K562 (cell line): ENCODE results near the gene ABCA1. TPM values are rescaled to one million over a fixed set of nuclear protein-coding genes. Genes with fewer than 3 reads are reported as not detected.

Experiments
- ATAC-seq: fragments of 200-7000 bp; cut with Tn5 transposase; 3 replicates; pipeline ENCODE4 v1.9.1; 2020; ENCODE audit warnings: moderate library complexity
- BruUV-seq: library from RNA; stranded (reverse); fragments of 400-500 nt; replicated peaks from 2 replicates; lab custom pipeline; 2021; lab: Mats Ljungman, UMichigan
- CTCF ChIA-PET: fragments of 300-600 bp; formaldehyde crosslinking; extraction: SDS; loops from one replicate; lab custom pipeline; 2021; ENCODE audit warnings: low intra/inter-chr PET ratio; lab: Yijun Ruan, JAX
- POLR2A ChIA-PET: fragments of 300-600, 350-650 bp; sonication (Branson Sonifier 250); formaldehyde crosslinking; extraction: SDS; loops from one replicate; lab custom pipeline; 2021; ENCODE audit warnings: antibody characterized with exemption, inconsistent platforms; lab: Yijun Ruan, JAX
- DNase-seq, 4 experiments: peaks; one replicate each; pipeline versions ENCODE4 v3.0.0 to v3.0.0-alpha.2; 2011 to 2018; ENCODE audit warnings: low spot score in 3 of 4, mixed read lengths in 3 of 4; ENCODE audit errors: extremely low read depth in 1 of 4
- FAIRE-seq: peaks from 2 replicates; lab custom pipeline; 2011; peaks lifted over from hg19 to GRCh38; lab: Jason Lieb, UNC
- H2AFZ ChIP-seq: 2 replicates; pipeline ENCODE4 v1.6.0; 2011; ENCODE audit warnings: low read depth, low read length, control low read depth, inconsistent platforms
- H3K27ac ChIP-seq: fragments of 200-600 bp; 3 replicates; pipeline ENCODE4 v1.8.0; 2011; ENCODE audit warnings: low read depth, mild to moderate bottlenecking, control low read depth, inconsistent platforms, low read length, moderate library complexity, mixed read lengths; ENCODE audit errors: extremely low read depth
- H3K27me3 ChIP-seq, 2 experiments: fragments of 300-600 bp in 1 of 2; 2 replicates in 1 of 2; 3 replicates in 1 of 2; pipeline versions ENCODE4 v1.6.0 to v1.8.0; 2011; ENCODE audit warnings: inconsistent platforms in 2 of 2, low read length in 2 of 2, mild to moderate bottlenecking in 1 of 2, mixed read lengths in 1 of 2, moderate library complexity in 1 of 2; ENCODE audit not compliant: control insufficient read depth in 2 of 2, insufficient read depth in 2 of 2
- H3K36me3 ChIP-seq: fragments of 300-600 bp; 3 replicates; pipeline ENCODE4 v1.8.0; 2011; ENCODE audit warnings: mild to moderate bottlenecking, low read length, inconsistent platforms; ENCODE audit not compliant: control insufficient read depth, insufficient read depth
- H3K4me1 ChIP-seq, 2 experiments: fragments of 200-600 bp in 1 of 2; replicated peaks in 1 of 2; 2 replicates in 1 of 2; 3 replicates in 1 of 2; pipeline versions ENCODE4 v1.5.1 to v1.8.0; 2011; ENCODE audit warnings: inconsistent platforms in 2 of 2, low read length in 2 of 2, mild to moderate bottlenecking in 1 of 2, mixed read lengths in 1 of 2, moderate library complexity in 1 of 2; ENCODE audit not compliant: control insufficient read depth in 2 of 2, insufficient read depth in 2 of 2
- H3K4me2 ChIP-seq: 2 replicates; pipeline ENCODE4 v1.6.1; 2011; ENCODE audit warnings: low read length, control low read depth, inconsistent platforms, mixed read lengths; ENCODE audit not compliant: insufficient read depth
- H3K4me3 ChIP-seq: fragments of 200-600 bp; sonication (generic), shearing (Covaris generic); 2 replicates; pipeline ENCODE4 v1.5.1; 2016; ENCODE audit warnings: control low read depth, inconsistent platforms
- H3K79me2 ChIP-seq: fragments of 200-600 bp; 3 replicates; pipeline ENCODE4 v1.8.0; 2011; ENCODE audit warnings: low read length, inconsistent platforms; ENCODE audit not compliant: control insufficient read depth, insufficient read depth
- H3K9ac ChIP-seq, 2 experiments: 2 replicates each; pipeline versions ENCODE4 v1.6.0 to v1.6.1; 2011; ENCODE audit warnings: low read depth in 2 of 2, low read length in 2 of 2, control low read depth in 1 of 2, inconsistent platforms in 1 of 2, mild to moderate bottlenecking in 1 of 2, mixed read lengths in 1 of 2; ENCODE audit not compliant: insufficient read depth in 1 of 2
- H3K9me1 ChIP-seq: one replicate; pipeline ENCODE4 v1.6.0; 2011; ENCODE audit warnings: inconsistent platforms, mild to moderate bottlenecking, low read length, moderate library complexity; ENCODE audit not compliant: control insufficient read depth, insufficient read depth
- H3K9me3 ChIP-seq: replicated peaks from 2 replicates; pipeline ENCODE4 v1.5.1; 2011; ENCODE audit warnings: low read depth, low read length, inconsistent platforms; ENCODE audit not compliant: control insufficient read depth, insufficient read depth
- H4K20me1 ChIP-seq: replicated peaks from 2 replicates; pipeline ENCODE4 v1.6.1; 2011; ENCODE audit warnings: low read length, inconsistent platforms, mixed read lengths; ENCODE audit not compliant: control insufficient read depth, insufficient read depth
- CHCHD3 ChIP-seq: fragments of 250-450 bp; sonication (Bioruptor Pico); IDR thresholded peaks from 2 replicates; pipeline ENCODE4 v2.1.2; 2022; ENCODE audit warnings: mild to moderate bottlenecking
- DNMT1 ChIP-seq: fragments of 450-650 bp; IDR thresholded peaks from 2 replicates; pipeline ENCODE4 v1.6.1; 2016; ENCODE audit warnings: antibody characterized with exemption, mild to moderate bottlenecking
- ELF4 ChIP-seq: fragments of 450-650 bp; formaldehyde crosslinking; IDR thresholded peaks from 2 replicates; pipeline ENCODE4 v1.4.0; 2022; ENCODE audit warnings: missing genetic modification characterization
- ETV5 ChIP-seq: sonication (generic); formaldehyde crosslinking; IDR thresholded peaks from 2 replicates; pipeline ENCODE4 v1.4.0; 2020; ENCODE audit warnings: low read depth, mild to moderate bottlenecking, missing genetic modification reagents
- GTF2B ChIP-seq: IDR thresholded peaks from 2 replicates; pipeline ENCODE4 v1.6.1; 2011; ENCODE audit not compliant: insufficient read length; ENCODE audit errors: extremely low read depth
- HDAC6 ChIP-seq: IDR thresholded peaks from 2 replicates; pipeline ENCODE4 v1.6.1; 2012; ENCODE audit warnings: low read depth, mild to moderate bottlenecking, control low read depth, inconsistent platforms, low read length, moderate library complexity
- HES1 ChIP-seq: fragments of 450-650 bp; IDR thresholded peaks from 2 replicates; pipeline ENCODE4 v1.6.1; 2016; ENCODE audit warnings: low read depth, mild to moderate bottlenecking, moderate library complexity
- HSF4 ChIP-seq: fragments of 250-450 bp; sonication (Bioruptor Pico); IDR thresholded peaks from 2 replicates; pipeline ENCODE4 v2.1.2; 2022; ENCODE audit warnings: mild to moderate bottlenecking, moderate library complexity, borderline replicate concordance
- MAFF ChIP-seq: IDR thresholded peaks from 2 replicates; pipeline ENCODE4 v1.6.1; 2012; ENCODE audit warnings: low read length, improper control_type of control experiment
- MCM5 ChIP-seq: fragments of 450-650 bp; IDR thresholded peaks from 2 replicates; pipeline ENCODE4 v1.6.1; 2016; ENCODE audit warnings: low read depth
- MLLT1 ChIP-seq, 2 experiments: fragments of 450-650 bp; IDR thresholded peaks; 2 replicates each; pipeline ENCODE4 v1.6.1; 2016
- PATZ1 ChIP-seq: fragments of 250-450 bp; sonication (Bioruptor Pico); IDR thresholded peaks from 2 replicates; pipeline ENCODE4 v1.5.0; 2020; ENCODE audit warnings: mild to moderate bottlenecking, borderline replicate concordance
- RBM15 ChIP-seq: fragments of 200-400 bp; formaldehyde crosslinking; IDR thresholded peaks from 2 replicates; pipeline ENCODE4 v1.6.1; 2018; ENCODE audit warnings: mild to moderate bottlenecking, low read length, moderate library complexity; ENCODE audit not compliant: insufficient read depth
- TCF7 ChIP-seq: sonication (generic); IDR thresholded peaks from 2 replicates; pipeline ENCODE4 v1.6.1; 2016; ENCODE audit warnings: antibody characterized with exemption, borderline replicate concordance
- ZHX1 ChIP-seq: fragments of 150-350 bp; conservative IDR thresholded peaks from 2 replicates; pipeline ENCODE4 v1.6.1; 2014; ENCODE audit warnings: low read length
- ZNF197 ChIP-seq: fragments of 200-800 bp; sonication (Bioruptor generic); IDR thresholded peaks from 2 replicates; pipeline ENCODE4 v1.6.1; 2016; ENCODE audit warnings: low read depth, missing genetic modification characterization, missing compliant biosample characterization
- WGBS: fragments of 100-300 bp; shearing (Covaris generic); methylation state at CpG from one replicate; pipeline ENCODE4 v1.1.6; 2016; ENCODE audit warnings: low coverage, mixed read lengths; ENCODE audit not compliant: insufficient coverage; ENCODE audit errors: missing lambda C conversion rate; 5-methylcytosine and 5-hydroxymethylcytosine counted together
- in situ Hi-C: fragments of 300-500 bp; cut with MboI; formaldehyde crosslinking; loops from 4 replicates; pipeline ENCODE4 v1.15.0; 2018; ENCODE audit warnings: inconsistent platforms, mixed read lengths
- intact Hi-C: fragments of 100-400 bp; cut with micrococcal nuclease; formaldehyde crosslinking; loops from 2 replicates; pipeline ENCODE4 v1.14.2; 2022
- polyA plus RNA-seq, 8 experiments: library from polyadenylated mRNA; depleted of rRNA in 4 of 8; stranded (reverse) in 5 of 8; unstranded in 3 of 8; fragments of >200 nt; fragmentation: Nextera tagmentation in 2 of 8; fragmentation: Illumina TruSeq in 1 of 8; extraction: Ambion mirVana in 2 of 8; extraction: Trizol in 1 of 8; gene quantifications; 2 replicates each; pipeline versions ENCODE4 v1.2.1 to v1.2.3, GENCODE V29; 2011 to 2014; ENCODE audit warnings: inconsistent platforms in 1 of 8, missing spikeins in 1 of 8
- total RNA-seq, 7 experiments: library from RNA; depleted of rRNA in 6 of 7; stranded (reverse); fragments of >200 nt in 6 of 7; fragmentation: Illumina TruSeq in 2 of 7; extraction: Trizol in 2 of 7; gene quantifications; 2 replicates each; pipeline versions ENCODE4 v1.2.1 to v1.2.3, GENCODE V29; 2011 to 2021; ENCODE audit warnings: low replicate concordance in 1 of 7

Gene ABCA1
- total and polyA plus RNA-seq, 9 of the 15 experiments (the other 6 are each of a cell fraction or from before 2014, with no cell fraction given) = under 0.01 to 0.18 (median 0.02) TPM; not detected in 5

GRCh38 chr9:104895572-104895971 lies 32.4 kb downstream of the ABCA1 start:
- ChIA-PET CTCF (no interaction called here), POLR2A (interaction anchor here (0.6 kb wide), 1 partner anchor 47 kb away, joined by 3 read pairs; no protein-coding TSS in a partner anchor)
- Histone ChIP-seq H3K4me3 (no peak overlapping the region), H4K20me1 (no peaks in the 10 kb centered on the region), H3K9me1 (no peaks in the 10 kb centered on the region), H3K27ac (no peak overlapping the region), H3K9ac (no peak overlapping the region), H2AFZ (no peak overlapping the region), H3K79me2 (no peaks in the 10 kb centered on the region), H3K9me3 (no peaks in the 10 kb centered on the region), H3K4me1 (no peaks in the 10 kb centered on the region), H3K36me3 (no peaks in the 10 kb centered on the region), H3K4me2 (no peak overlapping the region), H3K27me3 (no peaks in the 10 kb centered on the region; a peak in 1 of 5 replicates)
- DNase-seq = no peak
- no TSS peak for BruUV-seq
- no peak for ATAC-seq
- no peak for FAIRE-seq
- intact Hi-C loops (no loop called here), in situ Hi-C loops (no loop called here)
- 0% methylated on average over 6 of the region's 6 CpGs for WGBS
- TF ChIP-seq GTF2B = no peak
- no peak for TF ChIP-seq PATZ1 (CRISPR knock-in tag)
- TF ChIP-seq ELF4 (CRISPR knock-in tag) = no peak
- no peak for TF ChIP-seq DNMT1
- no peak for TF ChIP-seq TCF7
- no peak for TF ChIP-seq MCM5
- no peak for TF ChIP-seq RBM15
- TF ChIP-seq CHCHD3 (CRISPR knock-in tag) = no peak
- no peak for TF ChIP-seq ETV5 (CRISPR knock-in tag)
- TF ChIP-seq HES1 = no peak
- TF ChIP-seq MLLT1 (IDR thresholded peaks at IDR 0.05) = no peak
- no peak for TF ChIP-seq ZHX1
- TF ChIP-seq HDAC6 = no peak
- TF ChIP-seq MAFF = no peak
- TF ChIP-seq HSF4 = no peak
- TF ChIP-seq ZNF197 = no peak
